HCT116 (cell line): ENCODE measurements around the gene GPR15. TPM values are rescaled to one million over a fixed set of nuclear protein-coding genes. Genes with fewer than 3 reads are reported as not detected.
A peak's percentile ranks its signal among the peaks of the same experiment; 100 is the strongest.

Experiments used
- ATAC-seq: fragments of 200-7000 bp; cut with Tn5 transposase; 2 replicates; pipeline ENCODE4 v1.9.1; 2020; ENCODE audit warnings: mild to moderate bottlenecking, moderate library complexity
- BruUV-seq: library from RNA; stranded (reverse); fragments of 400-500 nt; replicated peaks from 2 replicates; lab custom pipeline; 2021; lab: Mats Ljungman, UMichigan
- CTCF ChIA-PET: fragments of 300-600 bp; sonication (Branson Sonifier 250); formaldehyde crosslinking; loops from one replicate; lab custom pipeline; 2021; ENCODE audit warnings: antibody characterized with exemption; lab: Charles Lee
- POLR2A ChIA-PET: fragments of 300-600, 350-600 bp; sonication (Branson Sonifier 250); formaldehyde crosslinking; loops from one replicate; lab custom pipeline; 2021; ENCODE audit warnings: antibody characterized with exemption; lab: Charles Lee
- RAD21 ChIA-PET, 2 experiments: fragments of 300-600 bp; sonication (Branson Sonifier 250); formaldehyde crosslinking; loops; one replicate each; lab custom pipeline; 2023; ENCODE audit warnings: low total read pairs in 2 of 2; ENCODE audit not compliant: uncharacterized antibody in 2 of 2, unreplicated experiment in 2 of 2, low non-redundant PET in 1 of 2; lab: Charles Lee
- DNase-seq: peaks from one replicate; pipeline ENCODE4 v3.0.0-alpha.2; 2010; ENCODE audit warnings: low read depth, low spot score
- H2AFZ ChIP-seq: fragments of 200-600 bp; shearing (Covaris generic), sonication (generic); 2 replicates; pipeline ENCODE4 v1.6.1; 2017; ENCODE audit warnings: low read depth, mixed run types, mixed read lengths, antibody characterized with exemption, low read length; ENCODE audit not compliant: poor library complexity, severe bottlenecking
- H3K27ac ChIP-seq: 2 replicates; pipeline ENCODE4 v1.5.1; 2012; ENCODE audit warnings: low read depth, low read length
- H3K27me3 ChIP-seq: fragments of 200-600 bp; sonication (generic); 2 replicates; pipeline ENCODE4 v1.6.1; 2016; ENCODE audit warnings: mixed run types, low read length, mixed read lengths; ENCODE audit not compliant: insufficient read depth
- H3K36me3 ChIP-seq, 2 experiments: fragments of 200-500 bp in 1 of 2; fragments of 200-600 bp in 1 of 2; sonication (Bioruptor generic) in 1 of 2; sonication (generic) in 1 of 2; 2 replicates each; pipeline versions ENCODE4 v1.5.1 to v1.6.1; 2014 to 2016; ENCODE audit warnings: low read length in 2 of 2, inconsistent platforms in 1 of 2, mixed read lengths in 1 of 2, mixed run types in 1 of 2; ENCODE audit not compliant: insufficient read depth in 2 of 2, control insufficient read depth in 1 of 2
- H3K4me1 ChIP-seq, 2 experiments: fragments of 200-600 bp in 1 of 2; sonication (generic) in 1 of 2; 2 replicates each; pipeline versions ENCODE4 v1.5.1 to v1.6.1; 2012 to 2017; ENCODE audit warnings: low read length in 2 of 2, inconsistent platforms in 1 of 2, mild to moderate bottlenecking in 1 of 2, mixed read lengths in 1 of 2, mixed run types in 1 of 2, moderate library complexity in 1 of 2; ENCODE audit not compliant: insufficient read depth in 2 of 2, control insufficient read depth in 1 of 2
- H3K4me2 ChIP-seq: fragments of 200-600 bp; sonication (generic); 2 replicates; pipeline ENCODE4 v1.6.1; 2017; ENCODE audit warnings: mixed run types, low read length, mixed read lengths
- H3K4me3 ChIP-seq, 2 experiments: fragments of 200-600 bp in 1 of 2; sonication (generic) in 1 of 2; replicated peaks in 1 of 2; 2 replicates each; pipeline ENCODE4 v1.5.1; 2011 to 2016; ENCODE audit warnings: low read length in 2 of 2, control low read depth in 1 of 2, low read depth in 1 of 2, mild to moderate bottlenecking in 1 of 2, mixed read lengths in 1 of 2, mixed run types in 1 of 2
- H3K79me2 ChIP-seq: fragments of 200-600 bp; sonication (generic); 2 replicates; pipeline ENCODE4 v1.6.1; 2017; ENCODE audit warnings: mild to moderate bottlenecking, mixed run types, low read length, moderate library complexity, mixed read lengths; ENCODE audit not compliant: insufficient read depth
- H3K9ac ChIP-seq: fragments of 200-600 bp; sonication (generic); 2 replicates; pipeline ENCODE4 v1.6.1; 2016; ENCODE audit warnings: low read length, mixed read lengths
- H3K9me2 ChIP-seq: fragments of 200-600 bp; sonication (generic), shearing (Covaris generic); 2 replicates; pipeline ENCODE4 v1.6.1; 2017; ENCODE audit warnings: mixed run types, mild to moderate bottlenecking, moderate library complexity; ENCODE audit not compliant: insufficient read depth
- H3K9me3 ChIP-seq, 2 experiments: fragments of 200-500 bp in 1 of 2; fragments of 200-600 bp in 1 of 2; sonication (Bioruptor generic) in 1 of 2; sonication (generic) in 1 of 2; 2 replicates each; pipeline ENCODE4 v1.6.1; 2014 to 2017; ENCODE audit warnings: low read length in 2 of 2, mixed read lengths in 2 of 2, inconsistent platforms in 1 of 2, low read depth in 1 of 2, mild to moderate bottlenecking in 1 of 2, mixed run types in 1 of 2, moderate library complexity in 1 of 2; ENCODE audit not compliant: control insufficient read depth in 1 of 2, insufficient read depth in 1 of 2
- H4K20me1 ChIP-seq: fragments of 200-600 bp; sonication (generic), shearing (Covaris generic); 2 replicates; pipeline ENCODE4 v1.6.1; 2017; ENCODE audit warnings: mixed run types, mild to moderate bottlenecking, moderate library complexity; ENCODE audit not compliant: insufficient read depth
- ATF3 ChIP-seq: IDR thresholded peaks from 2 replicates; pipeline ENCODE4 v1.6.1; 2012
- CEBPB ChIP-seq: IDR thresholded peaks from 2 replicates; pipeline ENCODE4 v1.6.1; 2012; ENCODE audit warnings: low read depth
- FOSL1 ChIP-seq: IDR thresholded peaks from 2 replicates; pipeline ENCODE4 v1.6.1; 2012; ENCODE audit warnings: low read depth
- JUND ChIP-seq: IDR thresholded peaks from 2 replicates; pipeline ENCODE4 v1.6.1; 2012
- MAX ChIP-seq: IDR thresholded peaks from 2 replicates; pipeline ENCODE4 v1.6.1; 2012
- POLR2AphosphoS5 ChIP-seq: IDR thresholded peaks from 2 replicates; pipeline ENCODE4 v1.6.1; 2011; ENCODE audit warnings: mild to moderate bottlenecking, low read depth, low read length, moderate library complexity
- REST ChIP-seq: IDR thresholded peaks from 2 replicates; pipeline ENCODE4 v1.6.1; 2012; ENCODE audit warnings: low read depth
- SIN3A ChIP-seq: IDR thresholded peaks from 2 replicates; pipeline ENCODE4 v1.6.1; 2012; ENCODE audit warnings: low read depth
- SP1 ChIP-seq: IDR thresholded peaks from 2 replicates; pipeline ENCODE4 v1.6.1; 2012; ENCODE audit warnings: low read depth
- YY1 ChIP-seq: IDR thresholded peaks from 2 replicates; pipeline ENCODE4 v1.6.1; 2011; ENCODE audit warnings: low read length, low read depth, moderate library complexity, mild to moderate bottlenecking; ENCODE audit not compliant: insufficient replicate concordance; ENCODE audit errors: extremely low read depth
- intact Hi-C: fragments of 100-400 bp; cut with micrococcal nuclease; formaldehyde crosslinking; loops from 2 replicates; pipeline ENCODE4 v1.10.0; 2022
- total RNA-seq: library from RNA; stranded (reverse); gene quantifications from one replicate; pipeline ENCODE4 v1.2.1, GENCODE V29; 2021; ENCODE audit not compliant: unreplicated experiment

GPR15 gene
- total RNA-seq, 1 experiment from 2014 or later: 1.1 TPM

DNA sequence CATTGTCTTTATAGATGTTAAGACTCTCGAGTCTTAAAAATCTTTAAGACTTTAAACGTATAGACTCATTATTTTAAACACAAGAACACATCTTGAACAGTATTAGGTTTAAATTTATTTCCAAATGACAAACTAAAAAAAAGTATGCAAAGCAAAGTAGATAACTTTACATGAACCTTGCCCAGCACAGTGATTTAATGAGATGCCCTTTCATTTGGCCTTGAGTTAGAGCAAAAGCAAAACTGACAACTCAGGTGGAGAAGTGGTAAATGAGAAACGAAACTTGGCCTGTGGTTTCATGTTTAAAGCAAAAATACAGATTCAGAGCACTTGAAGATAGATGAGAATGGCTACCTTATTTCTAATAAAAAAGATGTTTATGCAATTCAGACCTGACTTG lies 8.6 kb downstream of the GPR15 start:
- TF ChIP-seq ATF3 (0 out of 2 replicates have a peak, but pooled peaks have one; percentile 14), POLR2AphosphoS5 (no peak), REST (no peak)
- RAD21 ChIA-PET: no interaction called here
- Histone ChIP-seq H3K9ac (peak overlapping the region; percentile 26), H3K79me2 (peaks cover 64% of the 10 kb centered on the region), H2AFZ (no peak overlapping the region), H4K20me1 (no peaks in the 10 kb centered on the region), H3K27me3 (no peaks in the 10 kb centered on the region), H3K9me3 (no peaks in the 10 kb centered on the region), H3K4me2 (peak overlapping the region; percentile 25; the same call in 1 of the 2 replicates), H3K9me2 (no peaks in the 10 kb centered on the region), H3K4me3 (no peak overlapping the region), H3K36me3 (no peaks in the 10 kb centered on the region), H3K27ac (peak overlapping the region; percentile 91), H3K4me1 (peaks cover 80 to 95% of the 10 kb centered on the region in 2 experiments)
- ATAC-seq (no peak), DNase-seq (no peak)
- intact Hi-C loops: no loop called here
- POLR2A ChIA-PET: no interaction called here
- BruUV-seq: no TSS peak
- CTCF ChIA-PET: no interaction called here

DNA sequence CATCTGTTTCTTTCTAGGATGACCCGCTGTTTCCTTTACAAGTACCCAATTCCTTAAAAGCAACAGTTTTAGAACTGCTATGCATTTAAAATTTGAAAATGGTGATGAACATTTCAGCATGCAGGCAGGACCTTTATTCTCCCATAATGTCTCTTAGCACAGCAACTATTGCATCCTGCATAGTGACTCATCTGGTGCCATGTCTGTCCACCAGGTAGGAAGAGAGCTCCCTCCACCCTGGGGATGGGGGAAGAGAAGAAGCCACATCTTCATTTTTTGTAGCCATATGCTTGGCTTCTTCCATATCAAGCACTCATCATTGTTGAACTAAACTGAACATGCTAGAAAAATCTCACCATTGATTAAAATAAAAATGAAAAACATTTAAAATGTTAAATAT lies 9.9 kb downstream of the GPR15 start:
- ChIA-PET CTCF (no interaction called here), POLR2A (interaction anchor here (1.3 to 3.2 kb wide), 3 partner anchors 9 to 19 kb away, joined by 6 to 19 read pairs (median 8); partner anchors contain the start of gene CLDND1), RAD21 (no interaction called here)
- Histone ChIP-seq H3K9me3 (no peaks in the 10 kb centered on the region), H3K36me3 (no peaks in the 10 kb centered on the region), H3K27me3 (no peaks in the 10 kb centered on the region), H3K27ac (peak overlapping the region; percentile 91), H4K20me1 (no peaks in the 10 kb centered on the region), H3K4me1 (peaks cover 78 to 90% of the 10 kb centered on the region in 2 experiments), H3K4me2 (peak overlapping the region; percentile 35), H3K9ac (peak overlapping the region; percentile 7; the same call in 1 of the 2 replicates), H3K4me3 (no peak overlapping the region), H2AFZ (no peak overlapping the region), H3K9me2 (no peaks in the 10 kb centered on the region), H3K79me2 (peaks cover 66% of the 10 kb centered on the region)
- no TSS peak for BruUV-seq
- intact Hi-C loops: no loop called here
- ATAC-seq (peak; percentile 30; the same call in 1 of the 2 replicates), DNase-seq (no peak)
- no peak for TF ChIP-seq SIN3A
- peak; percentile 53 for TF ChIP-seq FOSL1
- TF ChIP-seq MAX: no peak
- peak; percentile 40 for TF ChIP-seq JUND
- peak; percentile 70 for TF ChIP-seq YY1
- TF ChIP-seq CEBPB: peak; percentile 50; the same call in 1 of the 2 replicates
- 0 out of 2 replicates have a peak, but pooled peaks have one; percentile 13 for TF ChIP-seq SP1
